NCI-H82 (cell line): Measurements from ENCODE around the gene SPOCD1.

Source experiments
- DNase-seq: peaks from one replicate; lab custom pipeline; 2025; lab: John Stamatoyannopoulos, UW

SPOCD1 gene

DNA sequence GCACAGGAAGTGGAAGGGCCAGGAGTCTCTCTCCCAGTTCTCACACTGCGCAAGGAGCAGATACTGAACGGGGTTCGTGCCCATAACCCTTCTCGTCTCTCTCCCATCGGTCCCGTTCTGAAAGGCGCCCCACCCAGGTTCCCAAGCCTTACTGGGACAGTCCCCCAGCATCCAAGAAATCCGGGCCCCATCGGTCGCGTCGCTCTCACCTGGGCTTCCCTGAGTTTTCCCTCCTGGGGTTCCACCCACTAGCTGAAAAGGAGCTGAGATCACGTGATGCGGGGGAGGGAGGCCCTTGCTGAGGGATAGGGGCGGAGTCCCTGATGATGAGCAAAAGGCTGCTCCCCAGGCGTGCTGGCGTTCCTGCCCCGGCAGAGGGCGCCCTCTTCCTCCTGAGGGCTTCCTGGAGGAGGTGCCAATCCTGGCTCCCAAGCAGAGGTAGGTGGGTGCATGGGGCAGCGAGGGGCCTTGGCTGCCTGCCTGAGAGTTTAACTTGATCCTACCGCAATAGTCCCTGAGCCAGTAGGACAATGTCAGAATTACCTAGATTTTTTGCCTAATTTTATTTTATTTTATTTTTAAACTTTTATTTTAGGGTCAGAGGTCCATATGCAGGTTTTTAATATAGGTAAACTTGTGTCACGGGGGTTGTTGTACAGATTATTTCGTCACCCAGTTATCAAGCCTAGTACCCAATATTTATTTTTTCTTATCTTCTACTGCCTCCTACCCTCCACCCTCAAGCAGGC, at the start of gene SPOCD1:
Gene SPOCD1 (minus strand): TSS at position 271 of the 749 bp plus-strand sequence. CDS start 689 bp downstream, outside the sequence.
- DNase-seq = peak; percentile 92

- no peak for DNase-seq
These were observed 46.2 kb upstream of the SPOCD1 start for GRCh38 chr1:31862071-31862470.

- peak; percentile 27 for DNase-seq
These were observed 45.5 kb upstream of the SPOCD1 start for GRCh38 chr1:31861346-31861745.

DNA sequence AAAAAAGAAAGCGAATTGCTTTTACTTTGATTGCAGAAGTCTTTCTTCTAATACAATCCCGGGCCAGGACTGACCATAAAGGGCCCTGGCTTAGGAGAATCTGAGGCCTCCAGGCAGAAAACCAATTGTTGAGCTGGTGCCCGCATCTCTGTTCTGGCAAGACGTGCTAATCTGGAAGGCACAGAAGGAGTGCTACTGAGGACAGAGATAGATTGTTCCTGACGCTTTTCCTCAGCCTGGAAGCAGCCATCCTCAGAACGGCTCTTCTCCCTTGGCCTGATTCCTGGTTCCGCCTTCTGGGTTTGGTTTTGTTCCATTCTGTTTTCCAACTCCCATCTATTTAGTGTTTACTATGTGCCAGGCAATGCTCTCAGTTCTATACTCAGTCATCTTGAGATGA, 44.8 kb upstream of the SPOCD1 start:
- DNase-seq = no peak

- DNase-seq = no peak
These were observed 43.9 kb upstream of the SPOCD1 start for GRCh38 chr1:31859719-31860118.

GRCh38 chr1:31859044-31859443, 43.2 kb upstream of the SPOCD1 start:
- no peak for DNase-seq

- DNase-seq = no peak
These were observed 42.0 kb upstream of the SPOCD1 start for GRCh38 chr1:31857863-31858262.

GRCh38 chr1:31856140-31856539, 40.3 kb upstream of the SPOCD1 start:
- DNase-seq = no peak

- DNase-seq = no peak
These were observed 39.4 kb upstream of the SPOCD1 start for GRCh38 chr1:31855038-31855845.

DNA sequence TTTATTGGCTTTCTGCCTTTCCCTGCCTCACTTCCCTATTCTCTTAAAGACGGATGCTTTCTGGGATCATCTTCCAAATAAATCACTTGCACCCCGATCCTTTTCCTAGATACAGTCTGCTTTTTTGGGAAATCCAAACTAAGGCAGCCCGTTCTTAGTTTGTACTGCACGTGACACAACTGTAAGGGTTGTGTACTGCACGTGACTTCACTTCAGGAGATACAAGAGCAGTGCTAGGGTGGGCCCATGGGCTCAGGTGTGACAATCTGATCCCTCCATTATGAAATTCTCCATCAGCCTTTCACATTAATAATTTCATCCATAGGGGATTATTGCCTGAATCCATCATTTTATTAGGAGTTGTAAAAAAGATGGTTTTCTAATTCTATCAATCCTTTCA, 33.8 kb upstream of the SPOCD1 start:
- no peak for DNase-seq

DNA sequence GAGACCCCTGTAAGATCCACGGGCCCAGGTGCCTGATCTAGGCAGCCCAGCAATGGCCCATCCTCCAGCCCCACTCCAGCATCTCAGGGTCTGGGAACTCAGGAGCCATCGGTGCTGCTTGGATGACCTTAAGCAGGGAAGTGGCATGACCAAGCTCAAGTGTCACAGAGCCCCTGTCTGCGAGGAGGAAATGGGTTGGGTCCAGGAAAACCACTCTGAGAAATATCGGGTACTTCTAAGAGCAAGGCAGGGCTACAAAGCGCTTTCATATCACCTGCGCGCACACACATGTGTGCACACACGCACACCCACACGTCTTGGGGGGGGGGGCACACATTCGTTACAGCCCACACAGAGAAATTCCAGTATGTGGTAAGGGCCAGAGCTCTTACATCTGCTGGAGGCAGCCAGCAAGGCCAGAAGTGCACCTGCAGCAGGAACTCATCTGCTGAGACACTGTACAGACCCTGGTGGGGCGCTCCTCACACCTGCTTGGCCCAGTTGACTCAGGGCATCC, 32.6 kb upstream of the SPOCD1 start:
- DNase-seq = no peak

DNA sequence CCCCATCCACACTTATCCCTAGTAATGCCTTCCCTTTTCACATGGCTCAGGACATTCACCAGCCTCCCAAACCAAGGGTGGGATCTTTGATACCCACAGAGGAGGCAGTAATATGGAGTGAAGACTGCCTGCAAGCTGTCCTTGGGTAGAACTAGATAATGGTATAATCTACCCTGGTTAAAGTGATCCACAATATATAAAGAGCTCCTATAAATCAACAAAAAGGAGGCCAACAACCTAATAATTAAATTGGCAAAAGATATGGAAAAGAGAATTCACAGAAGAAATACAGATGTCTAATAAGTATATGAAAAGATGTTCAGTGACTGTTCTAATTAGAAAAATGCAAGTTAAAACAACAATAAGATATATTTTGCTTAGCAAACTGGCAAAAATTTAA, 30.7 kb upstream of the SPOCD1 start:
- DNase-seq = no peak

DNA sequence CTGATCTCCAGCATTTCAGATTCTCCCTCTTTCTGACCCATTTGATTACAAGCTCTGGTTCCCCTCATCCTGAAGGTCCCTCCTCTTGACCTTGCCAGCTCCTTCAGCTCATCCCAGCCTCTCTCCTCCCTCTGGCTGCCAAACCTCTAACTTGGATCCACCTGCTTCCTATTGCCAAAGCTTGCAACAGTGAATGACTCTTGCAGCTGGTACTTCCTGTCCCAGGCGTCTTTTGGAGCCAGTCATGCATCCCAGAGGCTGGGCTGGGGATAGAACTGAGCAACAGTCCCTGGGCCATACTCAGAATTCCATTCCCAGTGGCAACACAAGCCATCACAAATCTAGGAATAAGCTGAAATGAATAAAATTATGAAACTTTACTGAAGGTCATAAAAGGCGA, 27.7 kb upstream of the SPOCD1 start:
- DNase-seq = no peak

DNA sequence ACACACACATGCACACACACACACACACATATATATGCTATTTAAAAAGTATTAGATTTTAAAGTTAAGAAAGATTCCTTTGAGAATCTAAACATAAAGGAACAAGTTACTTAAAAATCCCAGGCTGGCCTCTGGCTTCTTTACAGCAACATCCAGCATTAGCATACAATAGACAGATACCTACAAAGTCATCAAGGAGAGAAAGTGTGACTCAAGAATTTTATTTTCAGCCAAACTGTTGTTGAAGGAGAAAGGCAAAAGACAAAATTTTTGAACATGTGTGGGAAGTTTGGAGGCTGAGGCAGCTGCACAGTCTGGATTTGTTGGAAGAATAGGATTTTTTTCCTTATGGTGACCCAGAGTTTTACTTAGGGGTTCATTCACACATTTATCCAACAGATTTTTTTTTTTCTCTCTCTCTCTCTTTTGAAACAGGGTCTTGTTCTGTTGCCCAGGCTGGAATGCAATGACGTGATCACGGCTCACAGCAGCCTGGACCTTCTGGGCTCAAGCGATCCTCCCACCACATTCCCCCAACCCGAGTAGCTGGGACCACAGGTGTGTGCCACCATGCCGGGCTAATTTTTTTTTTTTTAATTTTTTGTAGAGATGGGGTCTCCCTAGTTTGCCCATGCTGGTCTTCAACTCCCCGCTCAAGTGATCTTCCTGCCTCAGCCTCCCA, 24.0 kb upstream of the SPOCD1 start:
- DNase-seq = no peak

- DNase-seq = no peak
These were observed 21.8 kb upstream of the SPOCD1 start for GRCh38 chr1:31837451-31838158.

GRCh38 chr1:31836638-31837037, 20.8 kb upstream of the SPOCD1 start:
- DNase-seq = no peak

GRCh38 chr1:31835415-31835814, 19.6 kb upstream of the SPOCD1 start:
- no peak for DNase-seq

DNA sequence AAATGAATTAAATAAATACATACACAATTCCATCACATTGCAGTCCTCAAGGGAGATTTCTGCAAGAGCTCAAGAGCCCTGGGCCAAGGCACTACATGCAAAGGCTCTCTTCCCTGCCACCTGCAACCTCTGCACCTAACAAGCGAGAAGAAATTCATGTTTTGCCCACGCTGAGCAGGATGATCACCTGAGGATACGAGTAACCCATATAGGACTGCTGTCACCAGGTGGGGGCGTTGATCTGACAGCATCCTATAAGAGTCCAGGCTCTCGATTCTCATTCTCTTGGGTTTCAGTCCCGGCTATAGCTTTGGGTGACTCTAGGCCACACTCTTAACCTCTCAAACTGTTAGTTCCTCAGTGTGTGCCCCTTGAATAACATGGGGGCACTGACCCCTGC, 18.7 kb upstream of the SPOCD1 start:
- no peak for DNase-seq

DNA sequence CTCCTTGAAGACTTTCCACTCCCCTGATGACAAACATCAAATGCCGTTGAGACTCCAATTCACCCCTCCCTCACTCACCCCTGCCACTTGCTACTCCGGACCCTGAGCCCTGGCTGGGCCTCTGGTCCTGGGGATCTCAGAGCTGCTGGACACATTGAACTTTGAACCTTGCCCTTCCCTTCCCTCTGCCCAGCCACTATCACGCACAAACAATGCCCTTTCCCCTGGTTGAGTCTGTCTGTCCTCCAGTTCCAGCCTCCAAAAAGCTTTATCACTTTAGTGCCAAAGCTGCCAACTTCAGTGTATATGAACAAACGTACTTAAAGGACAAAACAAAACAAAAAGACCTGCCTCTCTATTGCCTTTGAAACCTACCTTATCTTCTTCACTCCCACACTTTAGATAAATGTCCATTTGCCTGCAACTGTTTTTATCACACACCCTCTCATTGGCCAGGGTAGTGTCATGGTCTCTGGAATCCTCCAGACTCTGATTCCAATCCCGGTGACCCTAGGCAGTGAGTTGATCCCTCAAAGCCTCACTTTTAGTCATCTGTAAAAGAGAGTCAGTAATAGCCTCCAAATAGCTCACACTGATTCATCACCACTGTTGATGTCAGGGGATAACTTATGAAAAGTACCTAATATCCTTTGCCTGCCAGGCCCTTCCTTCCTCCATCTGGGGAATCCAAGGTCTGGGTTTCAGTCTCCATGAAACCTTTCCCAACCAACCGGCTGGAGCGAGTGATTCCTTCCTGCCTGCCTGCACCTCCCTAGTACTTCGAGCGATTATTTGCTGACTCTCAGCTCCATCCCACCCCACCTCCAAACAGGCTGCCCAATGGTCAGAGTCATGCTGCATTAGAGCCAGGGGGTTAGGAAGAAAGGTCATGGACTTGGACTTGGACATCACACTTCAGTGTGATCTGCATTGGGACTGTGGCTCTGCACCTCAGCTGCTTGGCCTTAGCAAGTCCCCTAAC, 15.9 kb upstream of the SPOCD1 start:
- DNase-seq = no peak

- no peak for DNase-seq
These were observed 14.7 kb upstream of the SPOCD1 start for GRCh38 chr1:31830511-31830910.

DNA sequence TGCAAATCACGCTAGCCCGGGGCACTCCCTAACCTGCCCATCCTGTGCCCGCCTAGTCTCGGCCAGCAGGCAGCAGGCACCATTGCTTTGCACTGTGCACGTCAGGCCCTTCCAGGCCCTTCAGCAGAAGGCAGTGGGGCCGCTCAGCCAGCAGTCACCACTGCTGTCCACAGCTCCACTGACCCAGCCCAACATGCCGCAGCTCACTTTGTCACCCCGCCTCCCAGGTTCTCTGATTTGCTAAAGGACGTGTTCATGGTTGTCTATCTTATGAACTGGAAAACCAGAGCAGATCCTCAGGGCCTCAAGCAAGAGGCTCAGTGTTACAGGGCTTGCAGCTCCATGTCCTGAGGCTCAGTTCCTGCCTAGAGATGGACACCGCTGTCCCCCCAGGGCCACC, 14.2 kb upstream of the SPOCD1 start:
- DNase-seq = no peak
